ENCODE measurements around the gene KYNU.

Gene KYNU

GRCh38 chr2:142875010-142875409 lies 2.5 kb upstream of the KYNU start:
- no peak for TF ChIP-seq CTCF (IDR thresholded peaks at IDR 0.05; ENCODE audit: control insufficient read depth, insufficient read depth, low read depth, low read length, missing control alignments)
- H3K4me3 ChIP-seq (ENCODE audit: control insufficient read depth, low read depth, low read length), result no peak overlapping the region
- DNase-seq (ENCODE audit: low read depth), result no peak

GRCh38 chr2:142875652-142876051 lies 1.8 kb upstream of the KYNU start:
- no peak overlapping the region for H3K4me3 ChIP-seq (ENCODE audit: control insufficient read depth, low read depth, low read length)
- DNase-seq (ENCODE audit: low read depth), result no peak
- TF ChIP-seq CTCF (IDR thresholded peaks at IDR 0.05; ENCODE audit: control insufficient read depth, insufficient read depth, low read depth, low read length, missing control alignments), result no peak

- no peak for TF ChIP-seq CTCF (IDR thresholded peaks at IDR 0.05; ENCODE audit: control insufficient read depth, insufficient read depth, low read depth, low read length, missing control alignments)
- no peak for DNase-seq (ENCODE audit: low read depth)
- no peak overlapping the region for H3K4me3 ChIP-seq (ENCODE audit: control insufficient read depth, low read depth, low read length)
Measured at GRCh38 chr2:142876423-142876822, 1.0 kb upstream of the KYNU start.

- DNase-seq (ENCODE audit: low read depth), result no peak
- no peak for TF ChIP-seq CTCF (IDR thresholded peaks at IDR 0.05; ENCODE audit: control insufficient read depth, insufficient read depth, low read depth, low read length, missing control alignments)
Measured at GRCh38 chr2:142878031-142878678, 691 bp downstream of the KYNU start.

GRCh38 chr2:142879151-142879550 lies 1.7 kb downstream of the KYNU start:
- DNase-seq (ENCODE audit: low read depth), result no peak
- TF ChIP-seq CTCF (IDR thresholded peaks at IDR 0.05; ENCODE audit: control insufficient read depth, insufficient read depth, low read depth, low read length, missing control alignments), result no peak
- no peak overlapping the region for H3K4me3 ChIP-seq (ENCODE audit: control insufficient read depth, low read depth, low read length)

More at GRCh38 chr2:142878031-142878678, 691 bp downstream of the KYNU start:
- no peak overlapping the region for H3K4me3 ChIP-seq (ENCODE audit: control insufficient read depth, low read depth, low read length)

- no peak overlapping the region for H3K4me3 ChIP-seq (ENCODE audit: control insufficient read depth, low read depth, low read length)
- peak; percentile 20 for DNase-seq (ENCODE audit: low read depth)
- no peak for TF ChIP-seq CTCF (IDR thresholded peaks at IDR 0.05; ENCODE audit: control insufficient read depth, insufficient read depth, low read depth, low read length, missing control alignments)
Measured at GRCh38 chr2:142880279-142880678, 2.8 kb downstream of the KYNU start.
